GM12801 (cell line): Measurements from ENCODE around the gene MTCL1.

Source experiments
- CTCF ChIP-seq: IDR thresholded peaks from one replicate; pipeline ENCODE4 v1.5.1; 2011; ENCODE audit warnings: control low read depth; ENCODE audit not compliant: insufficient read length; ENCODE audit errors: extremely low read depth

MTCL1 gene

GRCh38 chr18:8660316-8660715 lies 45.0 kb upstream of the MTCL1 start:
- TF ChIP-seq CTCF = no peak

GRCh38 chr18:8661754-8662559 lies 43.4 kb upstream of the MTCL1 start:
- TF ChIP-seq CTCF = no peak

GRCh38 chr18:8662560-8663255 lies 42.6 kb upstream of the MTCL1 start:
- TF ChIP-seq CTCF = no peak

GRCh38 chr18:8667846-8668245 lies 37.5 kb upstream of the MTCL1 start:
- no peak for TF ChIP-seq CTCF

- TF ChIP-seq CTCF = no peak
Observed at GRCh38 chr18:8668381-8668780, 37.0 kb upstream of the MTCL1 start.

- TF ChIP-seq CTCF = no peak
Observed at GRCh38 chr18:8669571-8669970, 35.8 kb upstream of the MTCL1 start.

GRCh38 chr18:8673256-8674209 lies 31.8 kb upstream of the MTCL1 start:
- TF ChIP-seq CTCF = no peak
